Parathyroid adenoma (tissue), 2 donors: ENCODE measurements around the gene CAT.
A peak's percentile ranks its signal among the peaks of the same experiment; 100 is the strongest.

ENCODE experiments used
- H2AFZ ChIP-seq: fragments of 300-600 bp; sonication (generic); one replicate; pipeline ENCODE4 v1.7.0; 2017; ENCODE audit warnings: antibody characterized with exemption, mild to moderate bottlenecking
- H3K27ac ChIP-seq: fragments of 300-600 bp; sonication (generic); one replicate; pipeline ENCODE4 v1.7.0; 2017
- H3K27me3 ChIP-seq: fragments of 300-600 bp; sonication (generic); one replicate; pipeline ENCODE4 v1.7.0; 2017; ENCODE audit warnings: low read length; ENCODE audit not compliant: control insufficient read depth, insufficient read depth
- H3K36me3 ChIP-seq: fragments of 300-600 bp; sonication (generic); one replicate; pipeline ENCODE4 v1.7.0; 2017; ENCODE audit warnings: low read length; ENCODE audit not compliant: control insufficient read depth, insufficient read depth
- H3K4me1 ChIP-seq: fragments of 300-600 bp; sonication (generic); one replicate; pipeline ENCODE4 v1.7.0; 2017; ENCODE audit warnings: control low read depth
- H3K4me2 ChIP-seq: fragments of 300-600 bp; sonication (generic); one replicate; pipeline ENCODE4 v1.7.0; 2017; ENCODE audit warnings: low read length
- H3K4me3 ChIP-seq: fragments of 300-600 bp; sonication (generic); one replicate; pipeline ENCODE4 v1.7.0; 2017; ENCODE audit warnings: low read depth, low read length
- H3K79me2 ChIP-seq: fragments of 300-600 bp; sonication (generic); one replicate; pipeline ENCODE4 v1.7.0; 2017; ENCODE audit warnings: control low read depth
- H3K9ac ChIP-seq: fragments of 300-600 bp; sonication (generic); one replicate; pipeline ENCODE4 v1.7.0; 2017; ENCODE audit warnings: mild to moderate bottlenecking
- H3K9me3 ChIP-seq: fragments of 300-600 bp; sonication (generic); one replicate; pipeline ENCODE4 v1.7.0; 2017; ENCODE audit warnings: low read length; ENCODE audit not compliant: control insufficient read depth
- TF ChIP-seq, protein P1 (sequence below): fragments of 300-600 bp; sonication (generic); IDR thresholded peaks from one replicate; pipeline ENCODE4 v1.7.0; 2017; ENCODE audit warnings: antibody characterized with exemption, mild to moderate bottlenecking
- donor health status: primary hyperparathyroidism.

Gene CAT

DNA sequence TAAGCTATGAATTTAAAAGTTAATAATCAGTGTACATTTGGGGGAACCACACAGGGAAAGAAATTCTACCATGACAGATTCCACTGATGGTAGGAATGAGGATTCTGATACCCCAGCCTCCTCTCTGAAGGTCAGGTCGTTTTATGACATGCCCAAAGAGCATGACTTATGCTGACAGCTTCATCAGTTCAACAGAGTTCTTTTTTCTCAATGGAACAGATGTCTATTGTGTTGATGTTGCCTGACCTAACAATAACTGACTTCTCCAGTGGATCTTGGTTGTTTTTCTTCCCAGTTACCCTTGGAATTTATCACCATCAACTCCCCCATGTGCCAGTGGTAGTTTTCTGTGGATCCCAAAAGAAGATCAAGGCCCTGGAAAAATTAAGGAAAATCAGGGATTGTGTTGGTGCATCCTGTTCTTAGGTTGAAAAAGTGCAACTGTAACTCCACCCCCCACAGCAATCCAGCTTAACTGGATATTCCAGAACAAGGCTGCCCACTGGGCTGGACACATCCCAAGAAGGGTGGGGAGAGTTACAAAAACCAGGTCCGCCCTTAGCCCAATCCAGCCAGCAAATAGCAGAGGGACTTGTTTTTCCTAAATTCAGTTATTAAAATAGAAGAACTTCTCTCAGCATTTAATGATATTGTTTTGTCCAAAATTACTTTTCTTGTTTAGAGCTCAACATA lies 31.5 kb upstream of the CAT start:
- H3K4me3 ChIP-seq = no peak overlapping the region
- H3K9ac ChIP-seq = no peak overlapping the region
- no peak overlapping the region for H3K4me2 ChIP-seq
- no peak overlapping the region for H2AFZ ChIP-seq
- TF ChIP-seq, protein P1, sequence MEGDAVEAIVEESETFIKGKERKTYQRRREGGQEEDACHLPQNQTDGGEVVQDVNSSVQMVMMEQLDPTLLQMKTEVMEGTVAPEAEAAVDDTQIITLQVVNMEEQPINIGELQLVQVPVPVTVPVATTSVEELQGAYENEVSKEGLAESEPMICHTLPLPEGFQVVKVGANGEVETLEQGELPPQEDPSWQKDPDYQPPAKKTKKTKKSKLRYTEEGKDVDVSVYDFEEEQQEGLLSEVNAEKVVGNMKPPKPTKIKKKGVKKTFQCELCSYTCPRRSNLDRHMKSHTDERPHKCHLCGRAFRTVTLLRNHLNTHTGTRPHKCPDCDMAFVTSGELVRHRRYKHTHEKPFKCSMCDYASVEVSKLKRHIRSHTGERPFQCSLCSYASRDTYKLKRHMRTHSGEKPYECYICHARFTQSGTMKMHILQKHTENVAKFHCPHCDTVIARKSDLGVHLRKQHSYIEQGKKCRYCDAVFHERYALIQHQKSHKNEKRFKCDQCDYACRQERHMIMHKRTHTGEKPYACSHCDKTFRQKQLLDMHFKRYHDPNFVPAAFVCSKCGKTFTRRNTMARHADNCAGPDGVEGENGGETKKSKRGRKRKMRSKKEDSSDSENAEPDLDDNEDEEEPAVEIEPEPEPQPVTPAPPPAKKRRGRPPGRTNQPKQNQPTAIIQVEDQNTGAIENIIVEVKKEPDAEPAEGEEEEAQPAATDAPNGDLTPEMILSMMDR = no peak
- no peaks in the 10 kb centered on the region for H3K9me3 ChIP-seq
- no peaks in the 10 kb centered on the region for H3K27me3 ChIP-seq
- H3K79me2 ChIP-seq = no peaks in the 10 kb centered on the region
- H3K36me3 ChIP-seq = no peaks in the 10 kb centered on the region
- no peaks in the 10 kb centered on the region for H3K4me1 ChIP-seq
- H3K27ac ChIP-seq = no peak overlapping the region

DNA sequence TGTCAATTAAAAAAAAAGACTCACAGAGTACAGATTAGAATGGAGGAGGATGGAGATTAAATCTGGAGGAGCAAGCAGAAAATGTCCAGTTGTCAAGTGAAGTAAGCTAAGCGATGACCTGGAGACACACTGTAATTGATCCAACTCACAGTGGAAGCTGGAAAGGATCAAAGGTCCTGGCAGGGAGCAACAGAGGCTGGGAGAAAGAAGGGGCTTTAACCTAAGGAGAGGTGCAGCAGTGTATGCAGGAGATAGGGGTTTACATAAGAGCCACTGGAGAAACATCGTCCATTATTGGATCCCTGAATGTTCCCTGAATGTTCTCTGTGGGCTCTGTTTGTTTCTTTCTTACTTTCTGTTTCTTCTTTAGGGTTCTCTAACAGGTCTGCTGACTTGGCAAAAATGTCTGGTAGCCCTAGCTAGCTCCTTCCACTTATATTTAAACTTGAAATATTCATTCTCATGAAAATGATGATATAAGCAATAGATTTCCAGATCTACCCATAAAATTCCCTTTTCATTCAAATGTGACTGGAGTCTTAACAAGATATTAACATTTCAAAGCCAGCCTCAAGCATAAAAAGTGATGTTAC lies 30.1 kb upstream of the CAT start:
- no peaks in the 10 kb centered on the region for H3K9me3 ChIP-seq
- no peak overlapping the region for H3K9ac ChIP-seq
- no peaks in the 10 kb centered on the region for H3K79me2 ChIP-seq
- H3K36me3 ChIP-seq = no peaks in the 10 kb centered on the region
- TF ChIP-seq, protein P1 = no peak
- peak overlapping the region; percentile 31 for H3K4me3 ChIP-seq
- peak overlapping the region; percentile 61 for H3K27ac ChIP-seq
- H3K4me1 ChIP-seq = no peaks in the 10 kb centered on the region
- peak overlapping the region; percentile 48 for H2AFZ ChIP-seq
- H3K27me3 ChIP-seq = no peaks in the 10 kb centered on the region
- peak overlapping the region; percentile 13 for H3K4me2 ChIP-seq

DNA sequence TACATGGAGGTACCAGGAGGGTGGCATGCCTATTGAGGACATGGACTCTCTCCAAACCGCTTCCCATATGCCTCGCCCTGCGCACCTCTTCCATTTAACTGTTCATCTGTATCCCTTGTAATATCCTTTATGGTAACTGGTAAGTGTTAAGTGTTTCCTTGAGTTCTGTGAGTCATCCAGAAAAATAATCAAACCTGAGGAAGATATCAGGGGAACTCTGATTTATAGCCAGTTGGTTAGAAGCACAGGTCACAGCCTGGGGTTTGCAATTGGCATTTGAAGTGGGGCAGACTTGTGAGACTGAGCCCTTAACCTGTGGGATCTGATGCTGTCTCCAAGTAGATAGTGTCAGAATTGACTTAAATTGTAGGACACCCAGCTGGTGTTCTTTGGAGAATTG lies 27.6 kb upstream of the CAT start:
- Histone ChIP-seq H3K4me1 (no peaks in the 10 kb centered on the region), H3K4me2 (no peak overlapping the region), H3K36me3 (no peaks in the 10 kb centered on the region), H2AFZ (no peak overlapping the region), H3K9ac (no peak overlapping the region), H3K27ac (no peak overlapping the region), H3K79me2 (no peaks in the 10 kb centered on the region), H3K27me3 (no peaks in the 10 kb centered on the region), H3K4me3 (no peak overlapping the region), H3K9me3 (no peaks in the 10 kb centered on the region)
- TF ChIP-seq, protein P1 = no peak

DNA sequence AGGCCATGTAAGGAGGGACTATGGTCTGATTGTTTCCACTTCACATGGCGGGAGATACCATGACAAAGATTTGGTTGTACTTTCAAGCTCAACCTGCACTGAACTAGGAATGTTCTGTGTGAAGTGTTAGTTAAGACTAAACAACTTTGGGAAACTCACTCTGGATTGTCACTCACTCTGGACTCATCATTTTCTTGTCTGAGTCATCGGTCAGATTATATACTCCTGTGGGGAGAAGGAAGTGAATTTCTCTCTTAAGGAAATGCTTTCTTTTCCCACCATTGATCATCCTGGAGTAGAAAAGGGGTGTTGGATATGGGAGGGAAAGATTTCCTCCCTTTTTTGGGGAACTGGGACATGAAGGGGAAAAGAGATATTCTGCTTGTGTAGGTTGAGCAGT lies 26.9 kb upstream of the CAT start:
- Histone ChIP-seq H3K27ac (no peak overlapping the region), H3K27me3 (no peaks in the 10 kb centered on the region), H3K79me2 (no peaks in the 10 kb centered on the region), H3K4me2 (no peak overlapping the region), H3K9me3 (no peaks in the 10 kb centered on the region), H3K36me3 (no peaks in the 10 kb centered on the region), H2AFZ (no peak overlapping the region), H3K4me1 (no peaks in the 10 kb centered on the region), H3K9ac (no peak overlapping the region), H3K4me3 (no peak overlapping the region)
- TF ChIP-seq, protein P1 = no peak

DNA sequence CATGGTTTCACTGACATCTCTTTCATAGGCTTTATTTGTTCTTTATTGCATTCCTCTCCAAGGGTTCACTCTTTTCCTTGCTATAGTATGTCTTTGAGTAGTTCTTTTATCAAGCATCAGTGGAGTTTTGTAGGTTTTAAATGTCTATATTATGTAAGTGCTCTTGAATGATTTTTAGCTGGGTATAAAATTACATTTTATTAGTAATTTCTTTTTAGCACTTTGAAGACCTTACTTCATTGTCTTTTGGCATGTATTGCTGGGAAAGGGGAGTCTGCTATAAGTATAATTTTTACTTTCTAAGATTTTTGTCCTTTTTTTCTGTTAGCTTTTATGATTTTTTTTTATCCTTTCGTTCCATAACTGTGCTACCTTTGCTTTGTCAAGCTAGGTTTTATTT lies 25.5 kb upstream of the CAT start:
- Histone ChIP-seq H3K9ac (no peak overlapping the region), H3K36me3 (no peaks in the 10 kb centered on the region)

More for the DNA sequence above, 25.5 kb upstream of the CAT start:
- no peaks in the 10 kb centered on the region for H3K27me3 ChIP-seq
- H2AFZ ChIP-seq = no peak overlapping the region
- no peak overlapping the region for H3K4me2 ChIP-seq
- no peak overlapping the region for H3K27ac ChIP-seq
- no peaks in the 10 kb centered on the region for H3K79me2 ChIP-seq
- H3K4me3 ChIP-seq = no peak overlapping the region
- H3K9me3 ChIP-seq = no peaks in the 10 kb centered on the region
- TF ChIP-seq, protein P1 = no peak
- no peaks in the 10 kb centered on the region for H3K4me1 ChIP-seq
